Measurements from ENCODE around the gene TSEN15. TPM values are rescaled to one million over a fixed set of nuclear protein-coding genes. Genes with fewer than 3 reads are reported as not detected.

Gene TSEN15
- total RNA-seq, 2 donors from 2014 or later, result 12.0 to 27.7 TPM

DNA sequence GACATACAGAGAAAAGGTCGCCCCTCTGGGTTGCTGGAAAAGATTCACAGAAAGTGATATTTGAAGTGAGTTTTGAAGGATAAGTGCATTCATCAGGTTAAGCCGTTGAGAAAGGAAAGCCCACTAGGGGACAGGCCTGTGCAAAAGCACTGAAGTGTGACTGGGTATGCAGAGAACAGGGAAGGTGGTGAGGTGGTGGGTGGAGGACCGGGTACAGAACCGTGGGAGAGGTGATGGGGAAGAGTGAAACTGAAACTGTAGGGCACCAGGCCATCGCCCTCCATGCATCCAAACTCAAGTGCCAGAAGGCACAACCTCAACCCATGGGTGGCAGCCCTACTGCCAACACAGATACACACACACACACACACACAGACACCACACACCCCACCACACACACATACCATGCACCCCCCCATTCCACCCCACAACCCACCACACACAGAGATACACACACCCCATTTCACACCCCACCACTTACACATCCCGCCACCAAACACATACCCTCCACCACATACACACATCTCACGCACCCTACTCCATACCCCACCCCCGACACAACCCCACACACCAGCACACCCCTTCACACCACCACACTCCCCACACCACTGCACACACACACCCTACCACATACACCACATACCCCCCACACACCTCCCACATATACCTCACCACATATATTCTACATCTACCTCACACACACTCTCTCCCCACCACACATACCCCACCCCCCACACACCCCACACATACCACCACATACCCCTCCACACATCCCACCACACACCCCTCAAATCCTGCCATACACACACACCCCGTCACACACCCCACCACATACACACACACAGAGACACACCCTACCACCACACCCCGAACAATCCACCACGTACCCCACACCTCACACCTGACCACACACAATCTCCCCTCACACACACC lies 59.0 kb downstream of the TSEN15 start:
- Mint-ChIP-seq H3K9me3 (peaks cover 13 to 15% of the 10 kb centered on the region in 2 donors), H3K27ac (peak overlapping the region in 1 of 2 donors; percentile 3), H3K36me3 (peaks cover 16 to 22% of the 10 kb centered on the region in 2 donors)
- no peak for DNase-seq (ENCODE audit: low spot score in 2 of 2)
- peak in 1 of 2 donors; percentile 11 for ATAC-seq

DNA sequence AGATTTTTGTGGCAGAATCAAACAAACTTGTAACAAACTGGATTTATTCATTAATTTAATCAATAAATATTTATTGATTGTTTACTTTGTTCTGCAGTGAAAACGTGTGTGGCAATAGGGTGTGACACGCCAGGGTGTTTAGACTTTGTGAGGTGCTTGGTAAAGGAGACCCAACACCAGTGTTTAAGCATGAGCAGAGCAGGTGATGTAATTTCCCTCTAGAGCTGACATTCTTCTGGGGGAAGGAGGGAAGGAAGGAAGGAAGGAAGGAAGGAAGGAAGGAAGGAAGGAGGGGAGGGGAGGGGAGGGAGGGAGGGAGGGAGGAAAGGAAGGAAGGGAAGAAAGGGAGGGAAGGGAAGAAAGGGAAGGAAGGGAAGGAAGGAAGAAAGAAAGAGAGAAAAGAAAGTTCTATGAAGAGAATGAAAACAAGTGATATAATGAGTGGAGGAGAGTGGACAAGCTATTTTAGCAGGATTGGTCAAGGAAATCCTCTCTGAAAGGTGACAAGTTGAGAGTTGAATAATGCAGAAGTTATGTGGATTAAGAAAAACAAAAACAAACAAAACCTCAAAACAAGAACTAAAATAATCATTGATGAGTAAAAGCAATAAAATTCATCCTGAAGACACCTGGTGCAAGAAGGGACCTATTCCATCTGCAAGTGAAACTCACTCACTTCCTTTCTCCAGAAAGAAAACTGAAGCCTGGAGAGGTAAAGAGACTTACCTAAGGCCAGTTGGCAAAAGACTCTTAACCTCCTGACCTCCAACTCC lies 60.8 kb downstream of the TSEN15 start:
- no peak overlapping the region for H3K27ac Mint-ChIP-seq
- DNase-seq (ENCODE audit: low spot score in 2 of 2), result no peak
- no peak for ATAC-seq
- peaks cover 0 to 6% of the 10 kb centered on the region in 2 donors for H3K36me3 Mint-ChIP-seq
- H3K9me3 Mint-ChIP-seq, result peaks cover 0 to 4% of the 10 kb centered on the region in 2 donors

DNA sequence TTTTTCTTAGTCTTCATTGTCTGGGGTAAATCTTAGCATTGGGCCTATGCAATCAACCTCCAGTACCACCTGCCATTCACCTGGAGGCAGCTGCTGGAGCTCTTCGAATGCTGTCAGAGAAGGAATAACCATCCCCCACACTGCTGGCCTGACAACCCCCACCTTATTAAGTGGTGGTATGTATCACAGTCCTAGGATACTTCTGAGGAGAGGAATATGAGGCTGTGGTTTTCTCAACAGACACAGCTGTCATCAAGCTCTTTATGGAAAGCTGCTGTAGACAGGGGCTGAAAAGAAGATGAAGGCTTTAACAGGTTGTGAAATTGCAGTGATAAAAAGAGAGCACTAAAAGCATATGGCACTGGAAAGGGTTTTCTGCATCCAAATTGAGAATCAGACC lies 61.7 kb downstream of the TSEN15 start:
- Mint-ChIP-seq H3K27ac (no peak overlapping the region), H3K9me3 (no peaks in the 10 kb centered on the region), H3K36me3 (peaks cover 0 to 6% of the 10 kb centered on the region in 2 donors)
- ATAC-seq (no peak), DNase-seq (ENCODE audit: low spot score in 2 of 2) (no peak)

DNA sequence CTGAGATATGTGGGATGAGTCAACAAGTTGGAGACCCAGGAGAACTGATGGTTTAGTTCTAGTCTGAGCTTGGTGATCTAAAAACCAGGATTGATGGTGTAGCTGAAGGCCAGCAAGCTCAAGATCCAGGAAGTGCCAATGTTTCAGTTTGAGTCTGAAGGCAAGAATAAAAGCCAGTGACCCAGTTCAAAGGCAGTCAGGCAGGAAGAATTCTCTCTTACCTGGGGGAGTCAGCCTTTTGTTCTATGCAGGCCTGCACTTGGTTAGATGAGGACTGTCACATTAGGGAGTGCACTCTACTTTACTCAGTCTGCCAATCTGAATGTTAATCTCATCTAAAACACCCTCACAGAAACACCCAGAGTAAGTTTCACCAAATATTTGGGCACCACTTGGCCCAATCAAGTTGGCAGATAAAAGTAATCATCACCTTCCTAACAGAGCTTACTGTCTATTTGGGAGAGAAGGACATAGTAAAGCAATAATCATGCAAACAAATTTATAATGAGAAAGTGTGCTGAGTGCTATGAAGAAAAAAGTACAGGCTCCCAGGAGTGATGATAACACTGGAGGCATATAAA lies 63.4 kb downstream of the TSEN15 start:
- Mint-ChIP-seq H3K36me3 (peaks cover 0 to 6% of the 10 kb centered on the region in 2 donors), H3K9me3 (no peaks in the 10 kb centered on the region), H3K27ac (no peak overlapping the region)
- DNase-seq (ENCODE audit: low spot score in 2 of 2) (no peak), ATAC-seq (no peak)

DNA sequence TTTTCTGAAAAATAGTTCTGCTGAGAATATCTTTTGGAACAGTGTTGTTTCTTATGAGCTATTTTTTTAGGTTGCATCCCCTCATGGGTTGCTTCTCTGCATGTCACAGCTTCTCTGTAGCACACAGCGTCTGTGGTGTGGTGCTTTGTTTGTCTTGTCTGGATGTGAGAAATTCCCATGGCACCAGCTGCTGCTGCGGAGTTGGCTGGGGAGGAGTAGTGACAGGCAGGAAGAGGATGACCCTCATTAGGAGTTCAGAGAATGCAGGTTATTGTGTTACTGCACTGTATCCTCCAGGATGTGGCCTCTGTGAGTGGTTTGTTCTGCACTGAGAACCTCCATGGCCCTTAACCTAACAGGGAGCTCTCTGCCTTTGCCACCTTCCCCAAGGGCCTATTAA lies 64.8 kb downstream of the TSEN15 start:
- no peaks in the 10 kb centered on the region for H3K9me3 Mint-ChIP-seq
- H3K36me3 Mint-ChIP-seq, result peaks cover 0 to 6% of the 10 kb centered on the region in 2 donors
- no peak overlapping the region for H3K27ac Mint-ChIP-seq
- ATAC-seq (no peak), DNase-seq (ENCODE audit: low spot score in 2 of 2) (no peak)

DNA sequence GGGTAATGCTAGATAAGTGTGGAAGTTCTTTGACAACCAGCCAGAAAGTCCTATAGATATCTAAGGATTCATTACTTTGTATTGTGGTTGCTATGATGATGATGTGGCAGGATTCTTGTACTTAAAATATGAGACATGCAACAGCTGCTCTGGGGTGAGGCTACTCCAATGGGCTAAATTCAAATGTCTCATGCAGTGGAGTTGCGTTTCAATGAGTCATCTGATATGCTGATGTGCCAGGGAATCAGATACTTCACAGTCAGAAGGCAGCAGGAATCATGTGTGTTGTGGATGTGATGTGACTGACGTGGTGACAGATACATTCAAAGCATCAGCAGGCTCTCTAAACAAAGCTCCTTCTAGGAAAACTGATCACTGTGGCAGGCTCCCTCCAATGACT lies 66.5 kb downstream of the TSEN15 start:
- Mint-ChIP-seq H3K27ac (no peak overlapping the region), H3K36me3 (peaks cover 0 to 12% of the 10 kb centered on the region in 2 donors), H3K9me3 (no peaks in the 10 kb centered on the region)
- ATAC-seq (no peak), DNase-seq (ENCODE audit: low spot score in 2 of 2) (no peak)

Other genes starting within 250 kb of the TSEN15 start
- 1 to 10 TPM; 3.2 TPM for gene RGL1, start 246.6 kb upstream of the TSEN15 start, total RNA-seq
- 1 to 10 TPM in 1 of 2 donors, under 1 TPM in 1; 0.07 to 1.0 TPM for gene COLGALT2, start 14.0 kb upstream of the TSEN15 start, total RNA-seq

All from activated naive CD4-positive, alpha-beta T cell treated with anti-CD3 and anti-CD28 coated beads, Interleukin-2, amount 50 U/mL, for 72 hours (primary cell).